GM21576 (cell line): ENCODE measurements around the gene PON3.
"Not testable (repeated sequence)": the region's sequence is repeated elsewhere in the genome, so short reads cannot be mapped to it uniquely, and the experiment has no call there.

Experiments used
- ATAC-seq: cut with Tn5 transposase; IDR thresholded peaks from one replicate; pipeline ENCODE4 v1.9.1; 2021; ENCODE audit warnings: mild to moderate bottlenecking, moderate library complexity; ENCODE audit not compliant: unreplicated experiment

PON3 gene

GRCh38 chr7:95412075-95412474 lies 15.9 kb upstream of the PON3 start:
- ATAC-seq: no peak

- no peak for ATAC-seq
Observed at GRCh38 chr7:95411666-95412065, 15.5 kb upstream of the PON3 start.

GRCh38 chr7:95411036-95411435 lies 14.9 kb upstream of the PON3 start:
- ATAC-seq: no peak

GRCh38 chr7:95407751-95408150 lies 11.6 kb upstream of the PON3 start:
- ATAC-seq: no peak

GRCh38 chr7:95405800-95406199 lies 9.6 kb upstream of the PON3 start:
- ATAC-seq: no peak

- no peak for ATAC-seq
Observed at GRCh38 chr7:95405208-95405607, 9.0 kb upstream of the PON3 start.

GRCh38 chr7:95404316-95404865 lies 8.2 kb upstream of the PON3 start:
- ATAC-seq: no peak

- no peak for ATAC-seq
Observed at GRCh38 chr7:95398155-95398940, 2.2 kb upstream of the PON3 start.

- no peak for ATAC-seq
Observed at GRCh38 chr7:95397381-95397780, 1.2 kb upstream of the PON3 start.

- no peak for ATAC-seq
Observed at GRCh38 chr7:95395755-95396135, 430 bp downstream of the PON3 start.

- no peak for ATAC-seq
Observed at GRCh38 chr7:95394370-95394769, 1.8 kb downstream of the PON3 start.

- ATAC-seq: no peak
Observed at GRCh38 chr7:95391761-95392160, 4.4 kb downstream of the PON3 start.

- no peak for ATAC-seq
Observed at GRCh38 chr7:95389516-95389915, 6.7 kb downstream of the PON3 start.

GRCh38 chr7:95379457-95379856 lies 16.7 kb downstream of the PON3 start:
- ATAC-seq: not testable (repeated sequence)

- no peak for ATAC-seq
Observed at GRCh38 chr7:95376632-95377400, 19.4 kb downstream of the PON3 start.

GRCh38 chr7:95375591-95376257 lies 20.5 kb downstream of the PON3 start:
- no peak for ATAC-seq

- ATAC-seq: no peak
Observed at GRCh38 chr7:95373323-95373722, 22.9 kb downstream of the PON3 start.

- ATAC-seq: no peak
Observed at GRCh38 chr7:95368235-95368634, 27.9 kb downstream of the PON3 start.

GRCh38 chr7:95367606-95368005 lies 28.6 kb downstream of the PON3 start:
- no peak for ATAC-seq

- ATAC-seq: no peak
Observed at GRCh38 chr7:95365151-95365550, 31.0 kb downstream of the PON3 start.

- no peak for ATAC-seq
Observed at GRCh38 chr7:95357623-95358022, 38.6 kb downstream of the PON3 start.
